ENCODE results near the gene EEFSEC. TPM values are rescaled to one million over a fixed set of nuclear protein-coding genes. Genes with fewer than 3 reads are reported as not detected.

EEFSEC gene
- total and polyA plus RNA-seq, 10 donors = 8.5 to 19.2 (median 14.2) TPM

GRCh38 chr3:128408012-128408692, 254.9 kb downstream of the EEFSEC start:
- DNase-seq = no peak
- H3K27me3 ChIP-seq (replicated peaks in 1 of 7) = no peaks in the 10 kb centered on the region
- intact Hi-C loops (cut with DNase I; ENCODE audit: low total_unique reads) = no loop called here
- H3K9me3 ChIP-seq = no peaks in the 10 kb centered on the region
- H3K36me3 ChIP-seq = peaks cover 0 to 27% (median 0%) of the 10 kb centered on the region in 6 donors
- TF ChIP-seq POLR2AphosphoS5 (IDR thresholded peaks at IDR 0.05) (no peak), POLR2A (IDR thresholded peaks at IDR 0.05) (no peak), CTCF (IDR thresholded peaks at IDR 0.05 in 8 of 11, conservative IDR thresholded peaks at IDR 0.05 in 3 of 11) (no peak)
- H3K4me3 ChIP-seq = no peak overlapping the region
- peaks cover 0 to 10% (median 0%) of the 10 kb centered on the region in 6 donors for H3K4me1 ChIP-seq
- H3K27ac ChIP-seq = no peak overlapping the region
- 95 to 97% (median 95%) methylated on average over 12 to 19 of the region's 19 CpGs for WGBS, 5 donors

GRCh38 chr3:128408693-128409623, 255.7 kb downstream of the EEFSEC start:
- TF ChIP-seq POLR2A (IDR thresholded peaks at IDR 0.05) (no peak), POLR2AphosphoS5 (IDR thresholded peaks at IDR 0.05) (peak in 1 of 3 donors; percentile 22), CTCF (IDR thresholded peaks at IDR 0.05 in 8 of 11, conservative IDR thresholded peaks at IDR 0.05 in 3 of 11) (no peak)
- Histone ChIP-seq H3K27ac (no peak overlapping the region), H3K9me3 (no peaks in the 10 kb centered on the region), H3K27me3 (replicated peaks in 1 of 7) (no peaks in the 10 kb centered on the region), H3K36me3 (peaks cover 0 to 27% (median 0%) of the 10 kb centered on the region in 6 donors), H3K4me1 (peaks cover 0 to 10% (median 0%) of the 10 kb centered on the region in 6 donors), H3K4me3 (no peak overlapping the region)
- WGBS, 5 donors = 65 to 91% (median 77%) methylated on average over 15 to 16 of the region's 16 CpGs
- DNase-seq = no peak
- intact Hi-C loops (cut with DNase I; ENCODE audit: low total_unique reads) = no loop called here

GRCh38 chr3:128409624-128410581, 256.6 kb downstream of the EEFSEC start:
- Histone ChIP-seq H3K27me3 (replicated peaks in 1 of 7) (no peaks in the 10 kb centered on the region), H3K4me3 (no peak overlapping the region), H3K36me3 (peaks cover 0 to 27% (median 0%) of the 10 kb centered on the region in 6 donors), H3K9me3 (no peaks in the 10 kb centered on the region), H3K27ac (no peak overlapping the region), H3K4me1 (peaks cover 0 to 10% (median 0%) of the 10 kb centered on the region in 6 donors)
- DNase-seq = no peak
- intact Hi-C loops (cut with DNase I; ENCODE audit: low total_unique reads) = no loop called here
- TF ChIP-seq POLR2AphosphoS5 (IDR thresholded peaks at IDR 0.05) (peak in 1 of 3 donors; percentile 34), POLR2A (IDR thresholded peaks at IDR 0.05) (no peak)
- 69 to 88% (median 82%) methylated on average over 17 to 18 of the region's 18 CpGs for WGBS, 5 donors
